D721Med (cell line): Measurements from ENCODE around the gene KRTAP21-2.

Experiments used
- DNase-seq: peaks from one replicate; pipeline ENCODE4 v3.0.0; 2011; ENCODE audit warnings: low spot score; ENCODE audit not compliant: insufficient read length
- FAIRE-seq: peaks from 2 replicates; lab custom pipeline; 2011; peaks lifted over from hg19 to GRCh38; lab: Jason Lieb, UNC
- TF ChIP-seq, protein P1 (sequence below): IDR thresholded peaks from 2 replicates; pipeline ENCODE4 v1.5.1; 2012; ENCODE audit warnings: mild to moderate bottlenecking, control low read depth; ENCODE audit not compliant: insufficient read depth; ENCODE audit errors: missing control alignments

The KRTAP21-2 gene

DNA sequence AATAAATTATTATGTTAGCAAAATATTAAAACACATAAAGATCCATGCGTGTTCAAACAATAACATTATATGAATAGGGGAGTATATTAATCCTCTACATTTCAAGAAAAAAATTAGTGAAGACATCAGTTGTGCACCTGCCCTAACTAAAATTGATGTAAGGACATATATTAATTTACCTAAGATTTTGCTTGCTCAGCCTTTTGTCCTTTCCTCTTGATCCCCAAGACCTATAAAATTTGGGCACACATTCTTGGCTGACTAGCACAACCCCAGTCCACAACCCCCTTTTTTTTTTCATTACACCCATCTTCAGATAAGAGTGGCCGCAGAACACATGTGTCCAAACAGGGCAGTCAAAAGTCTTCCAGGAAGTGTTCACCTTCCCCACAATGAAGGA lies 6.6 kb downstream of the KRTAP21-2 start:
- TF ChIP-seq, protein P1, sequence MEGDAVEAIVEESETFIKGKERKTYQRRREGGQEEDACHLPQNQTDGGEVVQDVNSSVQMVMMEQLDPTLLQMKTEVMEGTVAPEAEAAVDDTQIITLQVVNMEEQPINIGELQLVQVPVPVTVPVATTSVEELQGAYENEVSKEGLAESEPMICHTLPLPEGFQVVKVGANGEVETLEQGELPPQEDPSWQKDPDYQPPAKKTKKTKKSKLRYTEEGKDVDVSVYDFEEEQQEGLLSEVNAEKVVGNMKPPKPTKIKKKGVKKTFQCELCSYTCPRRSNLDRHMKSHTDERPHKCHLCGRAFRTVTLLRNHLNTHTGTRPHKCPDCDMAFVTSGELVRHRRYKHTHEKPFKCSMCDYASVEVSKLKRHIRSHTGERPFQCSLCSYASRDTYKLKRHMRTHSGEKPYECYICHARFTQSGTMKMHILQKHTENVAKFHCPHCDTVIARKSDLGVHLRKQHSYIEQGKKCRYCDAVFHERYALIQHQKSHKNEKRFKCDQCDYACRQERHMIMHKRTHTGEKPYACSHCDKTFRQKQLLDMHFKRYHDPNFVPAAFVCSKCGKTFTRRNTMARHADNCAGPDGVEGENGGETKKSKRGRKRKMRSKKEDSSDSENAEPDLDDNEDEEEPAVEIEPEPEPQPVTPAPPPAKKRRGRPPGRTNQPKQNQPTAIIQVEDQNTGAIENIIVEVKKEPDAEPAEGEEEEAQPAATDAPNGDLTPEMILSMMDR, result no peak
- FAIRE-seq, result no peak
- no peak for DNase-seq

DNA sequence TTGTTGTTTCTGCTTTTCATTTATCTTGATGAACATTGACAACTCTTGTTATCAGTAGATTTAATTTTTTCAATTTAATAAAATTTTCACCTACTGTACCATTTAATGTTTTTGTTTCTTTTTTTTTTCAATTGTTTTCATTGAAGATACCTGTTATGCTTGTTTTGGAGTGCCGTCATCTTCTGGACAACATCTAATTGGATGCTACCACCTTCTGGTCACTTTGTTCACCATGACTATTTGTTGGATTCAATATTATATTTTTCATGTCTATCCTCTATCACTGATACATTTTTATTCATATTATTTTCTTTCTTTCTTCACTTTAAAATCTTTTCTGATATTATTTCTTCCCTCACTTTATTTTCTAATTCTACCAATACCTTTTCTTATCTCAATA lies 14.0 kb downstream of the KRTAP21-2 start:
- FAIRE-seq (no peak), DNase-seq (no peak)
- TF ChIP-seq, protein P1, result no peak

DNA sequence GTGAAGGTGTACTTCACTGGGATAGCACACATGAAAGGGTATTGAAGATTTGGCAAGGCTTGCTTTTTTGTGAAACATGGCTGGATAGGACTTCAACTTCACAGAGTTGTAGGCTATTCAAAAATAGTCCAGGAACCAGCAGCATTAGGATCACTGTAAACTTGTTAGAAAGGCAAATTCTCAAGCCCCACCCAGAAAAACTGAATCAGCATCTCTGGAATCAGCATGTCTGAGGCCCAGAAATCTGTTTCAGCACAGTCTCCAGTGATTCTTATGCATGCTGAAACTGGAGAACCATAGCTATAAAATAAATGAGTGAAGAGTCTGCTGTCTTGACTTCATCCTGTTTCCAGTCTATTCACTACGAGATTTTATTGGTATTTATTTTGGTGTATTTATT lies 20.3 kb downstream of the KRTAP21-2 start:
- no peak for FAIRE-seq
- DNase-seq, result no peak
- TF ChIP-seq, protein P1, result no peak

DNA sequence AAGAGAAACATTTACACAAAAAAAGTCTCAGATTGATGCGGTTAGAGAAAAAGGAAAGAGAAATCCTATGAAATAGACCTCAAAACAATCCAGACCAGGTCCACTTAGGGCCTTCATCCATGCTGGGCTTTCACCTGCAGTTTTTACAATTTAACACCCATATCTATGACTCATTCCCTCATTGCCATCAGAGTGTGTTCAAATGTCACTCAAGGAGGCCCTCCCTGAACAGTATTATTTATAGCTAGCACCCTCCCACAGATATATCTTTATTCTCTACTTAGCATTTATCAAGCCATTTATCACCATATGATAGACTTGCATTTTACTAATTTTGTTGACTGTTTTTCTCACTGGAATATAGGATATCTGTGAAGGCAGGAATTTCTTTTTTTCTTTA lies 27.7 kb downstream of the KRTAP21-2 start:
- no peak for FAIRE-seq
- DNase-seq, result no peak
- TF ChIP-seq, protein P1, result no peak

DNA sequence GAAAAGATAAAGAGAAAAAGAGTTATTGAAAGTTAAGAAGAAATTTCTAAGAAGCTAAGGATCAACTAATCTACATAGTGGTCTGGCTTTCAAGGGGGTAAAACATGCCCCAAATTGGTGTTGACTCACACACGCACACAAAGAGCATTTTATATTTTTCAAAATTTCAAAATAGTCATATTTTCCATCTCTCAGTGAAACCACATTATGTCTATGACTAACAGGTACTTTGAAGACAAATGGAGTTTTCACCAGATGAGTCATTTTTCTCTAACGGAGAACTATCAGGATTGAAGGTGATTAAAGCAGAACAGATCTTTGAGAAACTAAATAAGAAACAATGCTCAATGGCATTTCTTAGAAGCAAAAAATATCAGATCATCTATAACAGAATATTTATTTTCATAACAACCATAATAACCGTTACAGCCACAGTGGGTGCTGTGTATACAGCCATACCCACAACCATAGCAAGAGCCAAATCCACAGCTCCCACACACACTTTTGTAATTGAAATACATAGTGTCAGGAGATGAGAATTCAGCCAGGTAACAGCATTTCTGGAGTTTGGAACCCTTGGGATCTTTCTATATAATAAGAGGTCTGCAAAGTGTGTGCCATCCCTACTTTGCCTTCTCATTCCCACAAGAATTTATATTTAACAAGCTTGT lies 28.7 kb downstream of the KRTAP21-2 start, which contains the start of gene KRTAP21-3:
Gene KRTAP21-3 (minus strand): TSS at position 539 of the 671 bp plus-strand sequence. CDS start 18 bp downstream, at position 521.
- DNase-seq, result no peak
- no peak for FAIRE-seq
- TF ChIP-seq, protein P1, result no peak

DNA sequence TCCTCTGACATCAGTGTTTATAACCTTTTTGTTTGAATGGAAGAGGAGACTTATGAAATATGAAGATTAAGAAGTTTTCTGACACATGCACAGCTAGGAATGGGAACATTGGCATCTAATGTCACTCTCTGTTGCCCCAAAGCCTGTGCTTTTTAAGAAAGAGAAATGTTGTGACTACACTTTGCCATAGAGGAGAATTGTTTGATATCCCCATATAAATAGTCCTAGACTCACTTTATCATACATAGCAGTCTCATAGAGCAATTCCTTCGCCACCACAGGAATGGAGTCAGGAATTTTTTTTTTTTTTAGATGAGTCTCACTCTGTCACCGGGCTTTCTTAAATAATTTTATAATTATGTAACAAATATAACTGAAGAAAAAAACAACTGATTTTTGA lies 30.0 kb downstream of the KRTAP21-2 start:
- TF ChIP-seq, protein P1, result no peak
- FAIRE-seq, result no peak
- DNase-seq, result no peak

DNA sequence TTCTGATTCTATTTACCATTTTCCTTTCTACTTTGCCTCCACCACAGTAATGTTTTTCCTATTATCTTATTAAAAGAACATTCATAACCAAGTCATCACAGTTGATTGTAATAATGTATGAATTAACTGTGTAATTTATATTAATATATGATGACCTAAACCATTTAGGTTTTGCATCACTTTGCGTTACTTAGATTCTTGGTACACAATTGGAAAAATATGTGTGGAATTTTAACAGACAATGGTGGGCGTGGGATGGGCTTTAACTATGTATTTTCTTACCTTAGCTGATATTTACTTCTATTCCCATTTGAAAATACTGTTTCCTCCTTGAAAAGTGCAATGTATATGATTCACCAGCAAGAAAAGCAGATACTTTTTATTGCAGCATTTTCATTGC lies 32.1 kb downstream of the KRTAP21-2 start:
- TF ChIP-seq, protein P1, result no peak
- DNase-seq (no peak), FAIRE-seq (no peak)
